Type B pancreatic cell (in vitro differentiated cells): Measurements from ENCODE around the gene LYSMD1. TPM values are rescaled to one million over a fixed set of nuclear protein-coding genes. Genes with fewer than 3 reads are reported as not detected.

Source experiments
- DNase-seq: peaks from one replicate; pipeline ENCODE4 v3.0.0; 2021; ENCODE audit warnings: mixed read lengths; ENCODE audit not compliant: unreplicated experiment; ENCODE audit errors: extremely low spot score
- H3K27ac Mint-ChIP-seq: 2 replicates; pipeline ENCODE4 v1.8.0; 2021; ENCODE audit warnings: mild to moderate bottlenecking, mixed read lengths
- H3K27me3 Mint-ChIP-seq: 2 replicates; pipeline ENCODE4 v1.8.0; 2021; ENCODE audit warnings: mixed read lengths
- H3K36me3 Mint-ChIP-seq: 2 replicates; pipeline ENCODE4 v1.8.0; 2021; ENCODE audit warnings: mixed read lengths
- H3K4me1 Mint-ChIP-seq: one replicate; pipeline ENCODE4 v1.8.0; 2021; ENCODE audit warnings: mixed read lengths; ENCODE audit not compliant: unreplicated experiment
- H3K4me3 Mint-ChIP-seq: 2 replicates; pipeline ENCODE4 v1.8.0; 2021; ENCODE audit warnings: mild to moderate bottlenecking, mixed read lengths
- H3K9me3 Mint-ChIP-seq: 2 replicates; pipeline ENCODE4 v1.8.0; 2021; ENCODE audit warnings: mixed read lengths
- CTCF ChIP-seq: fragments of 200-600 bp; sonication (generic); conservative IDR thresholded peaks from 2 replicates; pipeline ENCODE4 v1.5.0; 2021; ENCODE audit warnings: antibody characterized with exemption, mild to moderate bottlenecking
- total RNA-seq: library from RNA; stranded (reverse); gene quantifications from 2 replicates; pipeline ENCODE4 v1.2.1, GENCODE V29; 2021; ENCODE audit warnings: low replicate concordance

LYSMD1 gene
- total RNA-seq, 1 donor from 2014 or later: 12.3 TPM

GRCh38 chr1:151134991-151135390 lies 30.7 kb downstream of the LYSMD1 start:
- H3K36me3 Mint-ChIP-seq: peaks cover 12% of the 10 kb centered on the region
- H3K4me1 Mint-ChIP-seq: no peaks in the 10 kb centered on the region
- no peak overlapping the region for H3K27ac Mint-ChIP-seq
- no peak for DNase-seq
- no peak overlapping the region for H3K4me3 Mint-ChIP-seq
- H3K9me3 Mint-ChIP-seq: no peaks in the 10 kb centered on the region
- peaks cover 26% of the 10 kb centered on the region for H3K27me3 Mint-ChIP-seq
- no peak for TF ChIP-seq CTCF

- peaks cover 26% of the 10 kb centered on the region for H3K27me3 Mint-ChIP-seq
- no peaks in the 10 kb centered on the region for H3K4me1 Mint-ChIP-seq
- H3K9me3 Mint-ChIP-seq: no peaks in the 10 kb centered on the region
- H3K27ac Mint-ChIP-seq: no peak overlapping the region
- H3K36me3 Mint-ChIP-seq: peaks cover 12% of the 10 kb centered on the region
- TF ChIP-seq CTCF: no peak
- peak overlapping the region; percentile 44 for H3K4me3 Mint-ChIP-seq
- DNase-seq: no peak
Measured at GRCh38 chr1:151134396-151134795, 31.3 kb downstream of the LYSMD1 start.

GRCh38 chr1:151133018-151133806 lies 32.5 kb downstream of the LYSMD1 start:
- Mint-ChIP-seq H3K27ac (no peak overlapping the region), H3K4me1 (no peaks in the 10 kb centered on the region), H3K27me3 (peaks cover 26% of the 10 kb centered on the region), H3K4me3 (no peak overlapping the region), H3K36me3 (peaks cover 12% of the 10 kb centered on the region), H3K9me3 (no peaks in the 10 kb centered on the region)
- no peak for DNase-seq
- no peak for TF ChIP-seq CTCF

GRCh38 chr1:151132335-151133017 lies 33.2 kb downstream of the LYSMD1 start:
- no peaks in the 10 kb centered on the region for H3K9me3 Mint-ChIP-seq
- no peak overlapping the region for H3K27ac Mint-ChIP-seq
- peaks cover 26% of the 10 kb centered on the region for H3K27me3 Mint-ChIP-seq
- H3K4me1 Mint-ChIP-seq: no peaks in the 10 kb centered on the region
- no peak for DNase-seq
- peaks cover 12% of the 10 kb centered on the region for H3K36me3 Mint-ChIP-seq
- H3K4me3 Mint-ChIP-seq: peak overlapping the region; percentile 88
- no peak for TF ChIP-seq CTCF

GRCh38 chr1:151131701-151132334 lies 33.9 kb downstream of the LYSMD1 start:
- TF ChIP-seq CTCF: no peak
- H3K4me3 Mint-ChIP-seq: peak overlapping the region; percentile 88
- no peaks in the 10 kb centered on the region for H3K9me3 Mint-ChIP-seq
- H3K4me1 Mint-ChIP-seq: no peaks in the 10 kb centered on the region
- peak overlapping the region; percentile 56 for H3K27ac Mint-ChIP-seq
- peaks cover 11% of the 10 kb centered on the region for H3K36me3 Mint-ChIP-seq
- DNase-seq: no peak
- H3K27me3 Mint-ChIP-seq: peaks cover 26% of the 10 kb centered on the region
